GM18499 (cell line): Measurements from ENCODE around the gene LMO4.

Experiments
- ATAC-seq: cut with Tn5 transposase; IDR thresholded peaks from one replicate; pipeline ENCODE4 v1.9.1; 2021; ENCODE audit warnings: moderate number of reproducible peaks; ENCODE audit not compliant: insufficient read depth, unreplicated experiment

LMO4 gene

GRCh38 chr1:87328272-87329050 lies at the start of gene LMO4:
Gene LMO4, plus strand, starts transcription at chr1:87328880. Its CDS starts 3,136 bp downstream, at chr1:87332016.
- peak; percentile 78 for ATAC-seq

- ATAC-seq: no peak
Measured at GRCh38 chr1:87279536-87279875, 49.2 kb upstream of the LMO4 start.

GRCh38 chr1:87279966-87280535 lies 48.6 kb upstream of the LMO4 start:
- no peak for ATAC-seq

- no peak for ATAC-seq
Measured at GRCh38 chr1:87284456-87285240, 44.0 kb upstream of the LMO4 start.

- no peak for ATAC-seq
Measured at GRCh38 chr1:87291107-87291506, 37.6 kb upstream of the LMO4 start.

- no peak for ATAC-seq
Measured at GRCh38 chr1:87292684-87293493, 35.8 kb upstream of the LMO4 start.

- no peak for ATAC-seq
Measured at GRCh38 chr1:87294633-87295032, 34.0 kb upstream of the LMO4 start.

- no peak for ATAC-seq
Measured at GRCh38 chr1:87295445-87296110, 33.1 kb upstream of the LMO4 start.

GRCh38 chr1:87296206-87296605 lies 32.5 kb upstream of the LMO4 start:
- no peak for ATAC-seq

- ATAC-seq: no peak
Measured at GRCh38 chr1:87299661-87300060, 29.0 kb upstream of the LMO4 start.

GRCh38 chr1:87300628-87301027 lies 28.1 kb upstream of the LMO4 start:
- no peak for ATAC-seq

GRCh38 chr1:87305151-87305550 lies 23.5 kb upstream of the LMO4 start:
- no peak for ATAC-seq

- ATAC-seq: no peak
Measured at GRCh38 chr1:87305762-87306161, 22.9 kb upstream of the LMO4 start.

- ATAC-seq: no peak
Measured at GRCh38 chr1:87307306-87307705, 21.4 kb upstream of the LMO4 start.

GRCh38 chr1:87307931-87308330 lies 20.7 kb upstream of the LMO4 start:
- ATAC-seq: no peak

GRCh38 chr1:87314091-87314490 lies 14.6 kb upstream of the LMO4 start:
- no peak for ATAC-seq

GRCh38 chr1:87318056-87318650 lies 10.5 kb upstream of the LMO4 start:
- peak; percentile 63 for ATAC-seq

- no peak for ATAC-seq
Measured at GRCh38 chr1:87318806-87319205, 9.9 kb upstream of the LMO4 start.

GRCh38 chr1:87325982-87326738 lies 2.5 kb upstream of the LMO4 start:
- ATAC-seq: no peak
